ENCODE results near the gene NPAS3. TPM values are rescaled to one million over a fixed set of nuclear protein-coding genes. Genes with fewer than 3 reads are reported as not detected.
A peak's percentile ranks its signal among the peaks of the same experiment; 100 is the strongest.

Gene NPAS3
- total RNA-seq, 2 donors from 2014 or later, result 1.1 to 1.8 TPM

- no peaks in the 10 kb centered on the region for H3K36me3 ChIP-seq
- no peak overlapping the region for H3K4me3 ChIP-seq
- no peaks in the 10 kb centered on the region for H3K9me3 ChIP-seq
- TF ChIP-seq CTCF (IDR thresholded peaks at IDR 0.05), result no peak
- TF ChIP-seq POLR2AphosphoS5 (IDR thresholded peaks at IDR 0.05), result no peak
- TF ChIP-seq POLR2A (IDR thresholded peaks at IDR 0.05), result no peak
- H3K4me1 ChIP-seq (replicated peaks), result peaks cover 3% of the 10 kb centered on the region
- H3K27ac ChIP-seq, result no peak overlapping the region
- intact Hi-C loops (cut with DNase I), result no loop called here
- no peaks in the 10 kb centered on the region for H3K27me3 ChIP-seq (replicated peaks; ENCODE audit: insufficient read depth)
- 40% methylated on average over 6 of the region's 6 CpGs for WGBS
- peak; percentile 10 for DNase-seq (ENCODE audit: low spot score)
These were observed 393.8 kb downstream of the NPAS3 start for GRCh38 chr14:33332497-33332896.

GRCh38 chr14:33335366-33335765 lies 396.7 kb downstream of the NPAS3 start:
- Histone ChIP-seq H3K9me3 (no peaks in the 10 kb centered on the region), H3K36me3 (no peaks in the 10 kb centered on the region), H3K27ac (no peak overlapping the region), H3K4me3 (no peak overlapping the region), H3K27me3 (replicated peaks; ENCODE audit: insufficient read depth) (no peaks in the 10 kb centered on the region), H3K4me1 (replicated peaks) (peaks cover 3% of the 10 kb centered on the region)
- DNase-seq (ENCODE audit: low spot score), result no peak
- 73% methylated on average over 4 of the region's 4 CpGs for WGBS
- intact Hi-C loops (cut with DNase I), result no loop called here
- no peak for TF ChIP-seq POLR2AphosphoS5 (IDR thresholded peaks at IDR 0.05)

GRCh38 chr14:33342299-33342974 lies 403.8 kb downstream of the NPAS3 start:
- Histone ChIP-seq H3K4me3 (no peak overlapping the region), H3K27ac (no peak overlapping the region), H3K36me3 (no peaks in the 10 kb centered on the region), H3K27me3 (replicated peaks; ENCODE audit: insufficient read depth) (no peaks in the 10 kb centered on the region), H3K4me1 (replicated peaks) (no peaks in the 10 kb centered on the region), H3K9me3 (no peaks in the 10 kb centered on the region)
- TF ChIP-seq POLR2A (IDR thresholded peaks at IDR 0.05) (no peak), POLR2AphosphoS5 (IDR thresholded peaks at IDR 0.05) (no peak), CTCF (IDR thresholded peaks at IDR 0.05) (no peak)
- WGBS, result 55% methylated on average over 3 of the region's 3 CpGs
- intact Hi-C loops (cut with DNase I), result no loop called here
- no peak for DNase-seq (ENCODE audit: low spot score)

GRCh38 chr14:33343016-33343415 lies 404.3 kb downstream of the NPAS3 start:
- Histone ChIP-seq H3K36me3 (no peaks in the 10 kb centered on the region), H3K27ac (no peak overlapping the region), H3K27me3 (replicated peaks; ENCODE audit: insufficient read depth) (no peaks in the 10 kb centered on the region), H3K4me1 (replicated peaks) (no peaks in the 10 kb centered on the region), H3K4me3 (no peak overlapping the region), H3K9me3 (no peaks in the 10 kb centered on the region)
- DNase-seq (ENCODE audit: low spot score), result no peak
- 50% methylated on average over 3 of the region's 3 CpGs for WGBS
- intact Hi-C loops (cut with DNase I), result no loop called here
- no peak for TF ChIP-seq POLR2A (IDR thresholded peaks at IDR 0.05)
- no peak for TF ChIP-seq CTCF (IDR thresholded peaks at IDR 0.05)
- no peak for TF ChIP-seq POLR2AphosphoS5 (IDR thresholded peaks at IDR 0.05)

GRCh38 chr14:33347796-33348195 lies 409.1 kb downstream of the NPAS3 start:
- 52% methylated on average over 1 of the region's 1 CpG for WGBS
- no peak for TF ChIP-seq POLR2AphosphoS5 (IDR thresholded peaks at IDR 0.05)
- no peak for TF ChIP-seq POLR2A (IDR thresholded peaks at IDR 0.05)
- no peak for TF ChIP-seq CTCF (IDR thresholded peaks at IDR 0.05)

More at GRCh38 chr14:33347796-33348195, 409.1 kb downstream of the NPAS3 start:
- DNase-seq (ENCODE audit: low spot score), result no peak
- H3K9me3 ChIP-seq, result no peaks in the 10 kb centered on the region
- no peaks in the 10 kb centered on the region for H3K27me3 ChIP-seq (replicated peaks; ENCODE audit: insufficient read depth)
- intact Hi-C loops (cut with DNase I), result no loop called here
- no peaks in the 10 kb centered on the region for H3K36me3 ChIP-seq
- H3K4me3 ChIP-seq, result no peak overlapping the region
- H3K4me1 ChIP-seq (replicated peaks), result no peaks in the 10 kb centered on the region
- H3K27ac ChIP-seq, result no peak overlapping the region
